OCI-LY7 (cell line): ENCODE data around the gene PLOD1.

Source experiments
- CTCF ChIP-seq: fragments of 200-600 bp; sonication (generic); conservative IDR thresholded peaks from 2 replicates; pipeline ENCODE4 v1.5.1; 2014; ENCODE audit warnings: mild to moderate bottlenecking, antibody characterized with exemption, low read length, moderate library complexity, mixed read lengths
- EZH2phosphoT487 ChIP-seq: fragments of 200-600 bp; sonication (generic); IDR thresholded peaks from 2 replicates; pipeline ENCODE4 v1.6.1; 2018; ENCODE audit warnings: low read depth, borderline replicate concordance, mild to moderate bottlenecking, mixed run types, antibody characterized with exemption, low read length, moderate library complexity, mixed read lengths

GRCh38 chr1:12001996-12002493, 67.5 kb downstream of the PLOD1 start:
- TF ChIP-seq CTCF = no peak
- no peak for TF ChIP-seq EZH2phosphoT487
